Liver (tissue), 9 donors: ENCODE measurements around the gene ZFYVE9. TPM values are rescaled to one million over a fixed set of nuclear protein-coding genes. Genes with fewer than 3 reads are reported as not detected.
A peak's percentile ranks its signal among the peaks of the same experiment; 100 is the strongest.

ENCODE experiments used
- DNase-seq: peaks from one replicate; pipeline ENCODE4 v3.0.0-alpha.2; 2017; ENCODE audit warnings: low spot score
- H3K27ac ChIP-seq, 2 donors: one replicate each; pipeline ENCODE4 v1.7.0; 2013; ENCODE audit warnings: inconsistent platforms in 2 of 2, low read length in 2 of 2, control low read depth in 1 of 2, low read depth in 1 of 2, mild to moderate bottlenecking in 1 of 2
- H3K27me3 ChIP-seq, 4 donors: one replicate each; pipeline versions ENCODE4 v1.6.1 to v1.7.0; 2013; ENCODE audit warnings: low read length in 3 of 4, inconsistent platforms in 1 of 4, mild to moderate bottlenecking in 1 of 4, moderate library complexity in 1 of 4; ENCODE audit not compliant: control insufficient read depth in 4 of 4, insufficient read depth in 4 of 4
- H3K36me3 ChIP-seq, 4 donors: one replicate each; pipeline versions ENCODE4 v1.6.1 to v1.7.0; 2013; ENCODE audit warnings: low read length in 3 of 4, mild to moderate bottlenecking in 3 of 4, low read depth in 1 of 4, moderate library complexity in 1 of 4; ENCODE audit not compliant: control insufficient read depth in 4 of 4, insufficient read depth in 3 of 4
- H3K4me1 ChIP-seq, 4 donors: one replicate each; pipeline versions ENCODE4 v1.6.1 to v1.7.0; 2013; ENCODE audit warnings: low read length in 3 of 4, mild to moderate bottlenecking in 3 of 4, moderate library complexity in 1 of 4; ENCODE audit not compliant: control insufficient read depth in 4 of 4, insufficient read depth in 4 of 4
- H3K4me3 ChIP-seq, 3 donors: one replicate each; pipeline versions ENCODE4 v1.6.1 to v1.7.0; 2013; ENCODE audit warnings: low read length in 3 of 3, control low read depth in 1 of 3, low read depth in 1 of 3, mild to moderate bottlenecking in 1 of 3
- H3K9ac ChIP-seq, 2 donors: one replicate each; pipeline ENCODE4 v1.7.0; 2013; ENCODE audit warnings: low read length in 2 of 2, mild to moderate bottlenecking in 2 of 2, moderate library complexity in 2 of 2, control low read depth in 1 of 2, low read depth in 1 of 2
- H3K9me3 ChIP-seq, 4 donors: one replicate each; pipeline versions ENCODE4 v1.6.1 to v1.7.0; 2013; ENCODE audit warnings: low read length in 3 of 4; ENCODE audit not compliant: control insufficient read depth in 4 of 4
- ATF3 ChIP-seq: IDR thresholded peaks from 2 replicates; pipeline ENCODE4 v1.6.1; 2016; ENCODE audit warnings: antibody characterized with exemption
- EGR1 ChIP-seq, 2 donors: IDR thresholded peaks; 2 replicates each; pipeline ENCODE4 v1.6.1; 2016 to 2018; ENCODE audit warnings: antibody characterized with exemption in 2 of 2, low read depth in 2 of 2
- FOXA1 ChIP-seq: IDR thresholded peaks from 2 replicates; pipeline ENCODE4 v1.6.1; 2016; ENCODE audit warnings: antibody characterized with exemption
- FOXA2 ChIP-seq: IDR thresholded peaks from 2 replicates; pipeline ENCODE4 v1.6.1; 2016; ENCODE audit warnings: antibody characterized with exemption
- GABPA ChIP-seq, 2 donors: IDR thresholded peaks in 1 of 2; conservative IDR thresholded peaks in 1 of 2; 2 replicates each; pipeline ENCODE4 v1.6.1; 2016; ENCODE audit warnings: antibody characterized with exemption in 2 of 2, mild to moderate bottlenecking in 1 of 2, moderate library complexity in 1 of 2
- HNF4A ChIP-seq, 2 donors: conservative IDR thresholded peaks; 2 replicates each; pipeline ENCODE4 v1.6.1; 2016; ENCODE audit warnings: antibody characterized with exemption in 2 of 2, mild to moderate bottlenecking in 2 of 2
- HNF4G ChIP-seq: IDR thresholded peaks from 2 replicates; pipeline ENCODE4 v1.6.1; 2016; ENCODE audit warnings: antibody characterized with exemption
- NR2F2 ChIP-seq: IDR thresholded peaks from 2 replicates; pipeline ENCODE4 v1.6.1; 2016; ENCODE audit warnings: antibody characterized with exemption
- RAD21 ChIP-seq, 2 donors: IDR thresholded peaks; 2 replicates each; pipeline ENCODE4 v1.6.1; 2016; ENCODE audit warnings: antibody characterized with exemption in 2 of 2, mild to moderate bottlenecking in 2 of 2
- REST ChIP-seq: IDR thresholded peaks from 2 replicates; pipeline ENCODE4 v1.6.1; 2016; ENCODE audit warnings: antibody characterized with exemption, mild to moderate bottlenecking
- RXRA ChIP-seq, 2 donors: IDR thresholded peaks; 2 replicates each; pipeline ENCODE4 v1.6.1; 2017 to 2018; ENCODE audit warnings: antibody characterized with exemption in 2 of 2, mild to moderate bottlenecking in 1 of 2
- SP1 ChIP-seq: IDR thresholded peaks from 2 replicates; pipeline ENCODE4 v1.6.1; 2018; ENCODE audit warnings: antibody characterized with exemption, mild to moderate bottlenecking
- TAF1 ChIP-seq: conservative IDR thresholded peaks from 2 replicates; pipeline ENCODE4 v1.6.1; 2016; ENCODE audit warnings: antibody characterized with exemption, mild to moderate bottlenecking
- YY1 ChIP-seq: IDR thresholded peaks from 2 replicates; pipeline ENCODE4 v1.6.1; 2016; ENCODE audit warnings: antibody characterized with exemption, mild to moderate bottlenecking
- ZBTB33 ChIP-seq: IDR thresholded peaks from 2 replicates; pipeline ENCODE4 v1.6.1; 2016; ENCODE audit warnings: antibody characterized with exemption
- WGBS: extraction: QIAGEN DNeasy Blood & Tissue Kit; methylation state at CpG from one replicate; pipeline ENCODE4 v1.1.7; 2013; 5-methylcytosine and 5-hydroxymethylcytosine counted together
- polyA plus RNA-seq, 2 donors: library from polyadenylated mRNA; stranded (reverse) in 1 of 2; unstranded in 1 of 2; fragments of 200-250 nt in 1 of 2; fragments of >200 nt in 1 of 2; fragmentation: Nextera tagmentation in 1 of 2; extraction: Ambion mirVana in 1 of 2; gene quantifications; one replicate each; pipeline versions ENCODE4 v1.2.1 to v1.2.3, GENCODE V29; 2013 to 2015
- total RNA-seq, 2 donors: library from RNA; depleted of rRNA; stranded (reverse); fragments of >200 nt; gene quantifications; one replicate each; pipeline ENCODE4 v1.2.3, GENCODE V29; 2014
- TF ChIP-seq, protein P1 (sequence below): fragments of 150-350 bp; IDR thresholded peaks from 2 replicates; pipeline ENCODE4 v1.5.1; 2017; ENCODE audit warnings: improper control_type of control experiment, low read depth, low read length; ENCODE audit not compliant: missing input control
- TF ChIP-seq, protein P2 (sequence below): IDR thresholded peaks from 2 replicates; pipeline ENCODE4 v1.6.1; 2016; ENCODE audit warnings: antibody characterized with exemption
- donor health status: healthy.
- donor health status: healthy.
- donor health status: healthy.
- donor health status: healthy.
- donor health status: healthy.

ZFYVE9 gene
- total and polyA plus RNA-seq, 4 donors = 3.8 to 20.9 (median 7.7) TPM

DNA sequence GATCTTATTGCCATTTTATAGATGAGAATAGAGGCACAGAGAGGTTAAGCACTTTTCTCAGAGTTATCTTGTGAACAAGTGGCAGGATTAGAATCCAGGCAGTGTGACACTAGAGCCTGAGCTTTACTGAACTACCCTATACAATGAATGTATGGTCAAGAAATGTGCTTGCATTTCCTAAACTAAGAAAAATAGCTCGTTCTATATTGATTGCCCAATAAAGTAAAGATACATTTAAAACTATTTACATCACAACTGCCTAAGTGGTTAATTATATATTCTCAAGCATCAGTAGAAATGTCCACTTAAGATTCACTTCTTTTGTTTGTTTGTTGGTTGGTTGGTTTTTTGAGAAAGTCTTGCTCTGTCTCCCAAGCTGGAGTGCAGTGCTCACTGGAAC is 91.6 kb downstream of the ZFYVE9 start:
- Histone ChIP-seq H3K4me3 (no peak overlapping the region), H3K9me3 (no peaks in the 10 kb centered on the region), H3K4me1 (no peaks in the 10 kb centered on the region), H3K36me3 (peaks cover 0 to 2% (median 0%) of the 10 kb centered on the region in 4 donors), H3K9ac (no peak overlapping the region), H3K27me3 (no peaks in the 10 kb centered on the region), H3K27ac (no peak overlapping the region)
- no peak for DNase-seq
- TF ChIP-seq, protein P1, sequence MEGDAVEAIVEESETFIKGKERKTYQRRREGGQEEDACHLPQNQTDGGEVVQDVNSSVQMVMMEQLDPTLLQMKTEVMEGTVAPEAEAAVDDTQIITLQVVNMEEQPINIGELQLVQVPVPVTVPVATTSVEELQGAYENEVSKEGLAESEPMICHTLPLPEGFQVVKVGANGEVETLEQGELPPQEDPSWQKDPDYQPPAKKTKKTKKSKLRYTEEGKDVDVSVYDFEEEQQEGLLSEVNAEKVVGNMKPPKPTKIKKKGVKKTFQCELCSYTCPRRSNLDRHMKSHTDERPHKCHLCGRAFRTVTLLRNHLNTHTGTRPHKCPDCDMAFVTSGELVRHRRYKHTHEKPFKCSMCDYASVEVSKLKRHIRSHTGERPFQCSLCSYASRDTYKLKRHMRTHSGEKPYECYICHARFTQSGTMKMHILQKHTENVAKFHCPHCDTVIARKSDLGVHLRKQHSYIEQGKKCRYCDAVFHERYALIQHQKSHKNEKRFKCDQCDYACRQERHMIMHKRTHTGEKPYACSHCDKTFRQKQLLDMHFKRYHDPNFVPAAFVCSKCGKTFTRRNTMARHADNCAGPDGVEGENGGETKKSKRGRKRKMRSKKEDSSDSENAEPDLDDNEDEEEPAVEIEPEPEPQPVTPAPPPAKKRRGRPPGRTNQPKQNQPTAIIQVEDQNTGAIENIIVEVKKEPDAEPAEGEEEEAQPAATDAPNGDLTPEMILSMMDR = no peak
- TF ChIP-seq HNF4A (conservative IDR thresholded peaks at IDR 0.05) = no peak
- TF ChIP-seq RAD21 (IDR thresholded peaks at IDR 0.05) = no peak
- no peak for TF ChIP-seq NR2F2
- no peak for TF ChIP-seq TAF1
- no peak for TF ChIP-seq YY1
- TF ChIP-seq RXRA (IDR thresholded peaks at IDR 0.05) = no peak
- TF ChIP-seq ATF3 = no peak
- no peak for TF ChIP-seq EGR1 (IDR thresholded peaks at IDR 0.05; ENCODE audit: low read depth in 2 of 2)
- no peak for TF ChIP-seq SP1
- WGBS = 94% methylated on average over 1 of the region's 1 CpG

GRCh38 chr1:52234014-52234413 is 92.1 kb downstream of the ZFYVE9 start:
- Histone ChIP-seq H3K36me3 (peaks cover 0 to 2% (median 0%) of the 10 kb centered on the region in 4 donors), H3K9ac (no peak overlapping the region), H3K27ac (no peak overlapping the region), H3K9me3 (no peaks in the 10 kb centered on the region), H3K4me3 (no peak overlapping the region), H3K4me1 (no peaks in the 10 kb centered on the region), H3K27me3 (no peaks in the 10 kb centered on the region)
- no peak for DNase-seq
- peak; percentile 11 to 36 for TF ChIP-seq HNF4A (conservative IDR thresholded peaks at IDR 0.05)
- TF ChIP-seq, protein P1 = no peak
- WGBS = 91% methylated on average over 4 of the region's 4 CpGs

GRCh38 chr1:52234708-52235107 is 92.8 kb downstream of the ZFYVE9 start:
- Histone ChIP-seq H3K36me3 (peaks cover 0 to 2% (median 0%) of the 10 kb centered on the region in 4 donors), H3K9me3 (no peaks in the 10 kb centered on the region), H3K27me3 (no peaks in the 10 kb centered on the region), H3K27ac (no peak overlapping the region), H3K4me3 (no peak overlapping the region), H3K4me1 (no peaks in the 10 kb centered on the region), H3K9ac (no peak overlapping the region)
- DNase-seq = no peak
- TF ChIP-seq HNF4A (conservative IDR thresholded peaks at IDR 0.05) = no peak
- no peak for TF ChIP-seq TAF1
- TF ChIP-seq FOXA1 = no peak
- TF ChIP-seq NR2F2 = no peak
- TF ChIP-seq REST = no peak
- TF ChIP-seq, protein P2, sequence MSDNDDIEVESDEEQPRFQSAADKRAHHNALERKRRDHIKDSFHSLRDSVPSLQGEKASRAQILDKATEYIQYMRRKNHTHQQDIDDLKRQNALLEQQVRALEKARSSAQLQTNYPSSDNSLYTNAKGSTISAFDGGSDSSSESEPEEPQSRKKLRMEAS = no peak
- TF ChIP-seq FOXA2 = no peak
- no peak for TF ChIP-seq HNF4G
- no peak for TF ChIP-seq SP1
- no peak for TF ChIP-seq RAD21 (IDR thresholded peaks at IDR 0.05)
- no peak for TF ChIP-seq GABPA (IDR thresholded peaks at IDR 0.05 in 1 of 2, conservative IDR thresholded peaks at IDR 0.05 in 1 of 2)
- TF ChIP-seq RXRA (IDR thresholded peaks at IDR 0.05) = no peak
- TF ChIP-seq ATF3 = no peak
- TF ChIP-seq YY1 = no peak
- TF ChIP-seq ZBTB33 = no peak
